Trophoblast cell (in vitro differentiated cells and primary cell): Measurements from ENCODE around the gene RRP9.

Experiments used
- DNase-seq, 2 donors: peaks; one replicate each; pipeline ENCODE4 v3.0.0-alpha.2; 2016
- H2AFZ ChIP-seq: 2 replicates; pipeline ENCODE4 v1.6.1; 2013; ENCODE audit warnings: low read length, moderate library complexity, mild to moderate bottlenecking; ENCODE audit not compliant: insufficient read depth, poor library complexity
- H2AK5ac ChIP-seq: 2 replicates; pipeline ENCODE4 v1.6.1; 2013; ENCODE audit warnings: mild to moderate bottlenecking, low read length
- H2BK120ac ChIP-seq: 2 replicates; pipeline ENCODE4 v1.6.1; 2013; ENCODE audit warnings: low read length, mild to moderate bottlenecking, moderate library complexity; ENCODE audit not compliant: insufficient read depth, poor library complexity
- H2BK12ac ChIP-seq: 2 replicates; pipeline ENCODE4 v1.6.1; 2013; ENCODE audit warnings: mild to moderate bottlenecking, low read length, moderate library complexity
- H2BK5ac ChIP-seq: 2 replicates; pipeline ENCODE4 v1.6.1; 2013; ENCODE audit warnings: low read length, low read depth, moderate library complexity, mild to moderate bottlenecking; ENCODE audit not compliant: poor library complexity
- H3K14ac ChIP-seq: 2 replicates; pipeline ENCODE4 v1.6.1; 2013; ENCODE audit warnings: mild to moderate bottlenecking, low read length
- H3K18ac ChIP-seq: 2 replicates; pipeline ENCODE4 v1.6.1; 2013; ENCODE audit warnings: mild to moderate bottlenecking, low read length
- H3K23ac ChIP-seq: 2 replicates; pipeline ENCODE4 v1.6.1; 2013; ENCODE audit warnings: low read length
- H3K27ac ChIP-seq: 2 replicates; pipeline ENCODE4 v1.5.1; 2013; ENCODE audit warnings: low read depth, mild to moderate bottlenecking, inconsistent platforms, low read length, moderate library complexity
- H3K27me3 ChIP-seq: 2 replicates; pipeline ENCODE4 v1.6.1; 2013; ENCODE audit warnings: inconsistent platforms, mild to moderate bottlenecking, low read length, moderate library complexity; ENCODE audit not compliant: insufficient read depth
- H3K36me3 ChIP-seq, 2 experiments: 1 replicate in 1 of 2; 2 replicates in 1 of 2; pipeline ENCODE4 v1.6.1; 2013; ENCODE audit warnings: low read length in 2 of 2, mild to moderate bottlenecking in 2 of 2, moderate library complexity in 1 of 2; ENCODE audit not compliant: insufficient read depth in 2 of 2, control insufficient read depth in 1 of 2
- H3K4ac ChIP-seq: 2 replicates; pipeline ENCODE4 v1.6.1; 2013; ENCODE audit warnings: low read depth, mild to moderate bottlenecking, low read length, moderate library complexity
- H3K4me1 ChIP-seq, 2 experiments: 1 replicate in 1 of 2; 2 replicates in 1 of 2; pipeline ENCODE4 v1.6.1; 2013; ENCODE audit warnings: low read length in 2 of 2, mild to moderate bottlenecking in 2 of 2, moderate library complexity in 1 of 2; ENCODE audit not compliant: insufficient read depth in 2 of 2, control insufficient read depth in 1 of 2
- H3K4me2 ChIP-seq: 2 replicates; pipeline ENCODE4 v1.6.1; 2013; ENCODE audit warnings: inconsistent platforms, mild to moderate bottlenecking, low read length, moderate library complexity
- H3K4me3 ChIP-seq: 2 replicates; pipeline ENCODE4 v1.5.1; 2013; ENCODE audit warnings: mild to moderate bottlenecking, low read depth, low read length, inconsistent platforms
- H3K79me1 ChIP-seq: one replicate; pipeline ENCODE4 v1.6.1; 2013; ENCODE audit warnings: low read length
- H3K79me2 ChIP-seq: 2 replicates; pipeline ENCODE4 v1.6.1; 2013; ENCODE audit warnings: low read length, mild to moderate bottlenecking; ENCODE audit not compliant: control insufficient read depth, insufficient read depth, poor library complexity
- H3K9ac ChIP-seq: 2 replicates; pipeline ENCODE4 v1.6.1; 2013; ENCODE audit warnings: mild to moderate bottlenecking, low read length
- H3K9me3 ChIP-seq: 2 replicates; pipeline ENCODE4 v1.6.1; 2013; ENCODE audit warnings: low read depth, mild to moderate bottlenecking, control low read depth, inconsistent platforms, low read length; ENCODE audit not compliant: insufficient read depth
- H4K12ac ChIP-seq: 2 replicates; pipeline ENCODE4 v1.6.1; 2013; ENCODE audit warnings: low read depth, mild to moderate bottlenecking, low read length, moderate library complexity
- H4K8ac ChIP-seq: 2 replicates; pipeline ENCODE4 v1.6.1; 2013; ENCODE audit warnings: low read depth, mild to moderate bottlenecking, low read length, moderate library complexity
- H4K91ac ChIP-seq: one replicate; pipeline ENCODE4 v1.6.1; 2013; ENCODE audit warnings: low read depth, mild to moderate bottlenecking, low read length, moderate library complexity
- WGBS: extraction: QIAGEN DNeasy Blood & Tissue Kit; methylation state at CpG from one replicate; pipeline ENCODE4 v1.1.7; 2013; ENCODE audit warnings: missing lambda C conversion rate; ENCODE audit not compliant: insufficient read length, insufficient coverage; ENCODE audit errors: extremely low coverage; 5-methylcytosine and 5-hydroxymethylcytosine counted together

RRP9 gene

GRCh38 chr3:51974277-51974962 lies 32.7 kb upstream of the RRP9 start:
- peak overlapping the region; percentile 59 for H2AFZ ChIP-seq
- H3K79me1 ChIP-seq: peaks cover 13% of the 10 kb centered on the region
- H4K91ac ChIP-seq: peak overlapping the region; percentile 26
- H3K27ac ChIP-seq: no peak overlapping the region
- peaks cover 15 to 19% of the 10 kb centered on the region in 2 experiments for H3K4me1 ChIP-seq
- no peak overlapping the region for H2BK5ac ChIP-seq
- DNase-seq: no peak
- H3K23ac ChIP-seq: no peak overlapping the region
- H2BK12ac ChIP-seq: peak overlapping the region; percentile 9
- H3K9me3 ChIP-seq: no peaks in the 10 kb centered on the region
- no peaks in the 10 kb centered on the region for H3K36me3 ChIP-seq
- H2BK120ac ChIP-seq: peak overlapping the region; percentile 70
- H3K14ac ChIP-seq: peak overlapping the region; percentile 54
- peak overlapping the region; percentile 62 for H4K12ac ChIP-seq
- H2AK5ac ChIP-seq: peak overlapping the region; percentile 10
- peaks cover 4% of the 10 kb centered on the region for H3K79me2 ChIP-seq
- H4K8ac ChIP-seq: peak overlapping the region; percentile 51
- H3K4me2 ChIP-seq: peak overlapping the region; percentile 79
- H3K4me3 ChIP-seq: peak overlapping the region; percentile 67
- peak overlapping the region; percentile 24 for H3K9ac ChIP-seq
- peak overlapping the region; percentile 20 for H3K18ac ChIP-seq
- no peaks in the 10 kb centered on the region for H3K27me3 ChIP-seq
- no peak overlapping the region for H3K4ac ChIP-seq
- no CpG with 5 or more reads among the region's 30 CpGs for WGBS

- no CpG with 5 or more reads among the region's 11 CpGs for WGBS
- H2BK120ac ChIP-seq: no peak overlapping the region
- H4K8ac ChIP-seq: no peak overlapping the region
Measured at GRCh38 chr3:51971350-51971749, 29.6 kb upstream of the RRP9 start.

GRCh38 chr3:51970606-51971300 lies 29.0 kb upstream of the RRP9 start:
- no peaks in the 10 kb centered on the region for H3K27me3 ChIP-seq
- no peak overlapping the region for H3K27ac ChIP-seq
- H3K23ac ChIP-seq: no peak overlapping the region
- H3K9ac ChIP-seq: no peak overlapping the region
- H2AFZ ChIP-seq: no peak overlapping the region
- H2BK12ac ChIP-seq: no peak overlapping the region
- no CpG with 5 or more reads among the region's 6 CpGs for WGBS
- H4K12ac ChIP-seq: no peak overlapping the region
- H3K79me1 ChIP-seq: peaks cover 27% of the 10 kb centered on the region
- H4K8ac ChIP-seq: no peak overlapping the region
- H3K4me3 ChIP-seq: no peak overlapping the region
- no peak overlapping the region for H2AK5ac ChIP-seq
- no peaks in the 10 kb centered on the region for H3K36me3 ChIP-seq
- H3K79me2 ChIP-seq: peaks cover 14% of the 10 kb centered on the region
- H3K18ac ChIP-seq: no peak overlapping the region
- no peak overlapping the region for H3K4me2 ChIP-seq
- no peak overlapping the region for H3K14ac ChIP-seq
- H3K4me1 ChIP-seq: peaks cover 27 to 40% of the 10 kb centered on the region in 2 experiments
- H3K9me3 ChIP-seq: no peaks in the 10 kb centered on the region
- H2BK120ac ChIP-seq: no peak overlapping the region
- H3K4ac ChIP-seq: no peak overlapping the region
- no peak overlapping the region for H4K91ac ChIP-seq
- H2BK5ac ChIP-seq: no peak overlapping the region
- no peak for DNase-seq

More at GRCh38 chr3:51971350-51971749, 29.6 kb upstream of the RRP9 start:
- Histone ChIP-seq H3K18ac (no peak overlapping the region), H3K4me3 (no peak overlapping the region), H3K14ac (no peak overlapping the region), H3K4me1 (peaks cover 28 to 36% of the 10 kb centered on the region in 2 experiments), H2AK5ac (no peak overlapping the region), H4K12ac (no peak overlapping the region), H3K27me3 (no peaks in the 10 kb centered on the region), H3K23ac (no peak overlapping the region), H3K9ac (no peak overlapping the region), H3K79me2 (peaks cover 14% of the 10 kb centered on the region), H2BK5ac (no peak overlapping the region), H3K36me3 (no peaks in the 10 kb centered on the region), H3K79me1 (peaks cover 27% of the 10 kb centered on the region), H2BK12ac (no peak overlapping the region), H2AFZ (no peak overlapping the region), H3K4me2 (no peak overlapping the region), H3K4ac (no peak overlapping the region), H3K27ac (no peak overlapping the region), H4K91ac (no peak overlapping the region), H3K9me3 (no peaks in the 10 kb centered on the region)
- DNase-seq: no peak

- no peak overlapping the region for H4K12ac ChIP-seq
- no peaks in the 10 kb centered on the region for H3K9me3 ChIP-seq
- H3K79me1 ChIP-seq: peaks cover 22% of the 10 kb centered on the region
- H2AFZ ChIP-seq: no peak overlapping the region
- H3K4me2 ChIP-seq: no peak overlapping the region
- H2BK120ac ChIP-seq: no peak overlapping the region
- peaks cover 12% of the 10 kb centered on the region for H3K79me2 ChIP-seq
- no peak for DNase-seq
- no peak overlapping the region for H2AK5ac ChIP-seq
- no peak overlapping the region for H3K14ac ChIP-seq
- no peak overlapping the region for H3K27ac ChIP-seq
- no peak overlapping the region for H3K23ac ChIP-seq
- no peak overlapping the region for H2BK12ac ChIP-seq
- no CpG with 5 or more reads among the region's 4 CpGs for WGBS
- H4K91ac ChIP-seq: no peak overlapping the region
- H3K36me3 ChIP-seq: no peaks in the 10 kb centered on the region
- no peaks in the 10 kb centered on the region for H3K27me3 ChIP-seq
- H2BK5ac ChIP-seq: no peak overlapping the region
- H3K4ac ChIP-seq: no peak overlapping the region
- H3K4me3 ChIP-seq: no peak overlapping the region
- no peak overlapping the region for H4K8ac ChIP-seq
- peaks cover 25 to 34% of the 10 kb centered on the region in 2 experiments for H3K4me1 ChIP-seq
- no peak overlapping the region for H3K18ac ChIP-seq
- no peak overlapping the region for H3K9ac ChIP-seq
Measured at GRCh38 chr3:51969841-51970240, 28.1 kb upstream of the RRP9 start.
